Activated T-helper 1 cell treated with anti-CD3 and anti-CD28 coated beads, Interleukin-12 subunit alpha, Interleukin-12 subunit beta, Interleukin-2, Interleukin-4 antibody, amounts not matched to agents 30 ng/mL and 10 ng/mL and 1 ng/mL, durations not matched to agents 14 hours and 24 hours and 36 hours (primary cell): ENCODE data around the gene ARHGAP12. TPM values are rescaled to one million over a fixed set of nuclear protein-coding genes. Genes with fewer than 3 reads are reported as not detected.

Experiments used
- DNase-seq: peaks from one replicate; pipeline ENCODE4 v3.0.0; 2021; ENCODE audit warnings: low spot score
- H3K27ac Mint-ChIP-seq: one replicate; pipeline ENCODE4 v1.8.0; 2021; ENCODE audit warnings: mild to moderate bottlenecking, mixed read lengths
- H3K27me3 Mint-ChIP-seq: one replicate; pipeline ENCODE4 v1.8.0; 2022; ENCODE audit warnings: mild to moderate bottlenecking, moderate library complexity, mixed read lengths; ENCODE audit not compliant: insufficient read depth
- H3K36me3 Mint-ChIP-seq: one replicate; pipeline ENCODE4 v1.8.0; 2021; ENCODE audit warnings: low read depth, mixed read lengths
- H3K4me1 Mint-ChIP-seq: one replicate; pipeline ENCODE4 v1.8.0; 2021; ENCODE audit warnings: low read depth, mixed read lengths
- H3K4me3 Mint-ChIP-seq: one replicate; pipeline ENCODE4 v1.8.0; 2021; ENCODE audit warnings: mild to moderate bottlenecking, moderate library complexity, mixed read lengths
- H3K9me3 Mint-ChIP-seq: one replicate; pipeline ENCODE4 v1.8.0; 2021; ENCODE audit warnings: mixed read lengths
- intact Hi-C: fragments of 100-400 bp; cut with micrococcal nuclease; formaldehyde crosslinking; loops from one replicate; pipeline ENCODE4 v1.15.1; 2024
- total RNA-seq: library from RNA; stranded (reverse); gene quantifications from 2 replicates; pipeline ENCODE4 v1.2.3, GENCODE V29; 2022

ARHGAP12 gene
- total RNA-seq, 1 donor from 2014 or later: 3.5 TPM

DNA sequence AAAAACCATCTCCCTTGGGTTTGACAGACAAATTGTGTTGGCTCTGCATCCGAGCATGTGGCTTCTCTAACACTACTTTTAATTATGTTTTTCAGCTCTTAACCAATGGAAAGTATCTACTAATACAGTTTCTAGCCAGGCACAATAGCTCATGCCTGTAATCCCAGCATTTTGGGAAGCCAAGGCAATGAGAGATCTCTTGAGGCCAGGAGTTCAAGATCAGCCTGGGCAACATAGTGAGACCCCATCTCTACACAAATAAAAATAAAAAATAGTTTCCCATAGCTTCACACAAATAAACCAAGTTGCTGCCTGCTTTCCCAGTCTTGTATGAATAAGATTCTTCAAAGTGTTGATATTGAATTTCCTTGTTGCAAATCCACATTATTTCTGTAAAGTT, 13.8 kb upstream of the ARHGAP12 start:
- Mint-ChIP-seq H3K4me3 (no peak overlapping the region), H3K9me3 (no peaks in the 10 kb centered on the region), H3K4me1 (peaks cover 5% of the 10 kb centered on the region), H3K36me3 (no peaks in the 10 kb centered on the region), H3K27me3 (peaks cover 5% of the 10 kb centered on the region), H3K27ac (no peak overlapping the region)
- DNase-seq: no peak
- intact Hi-C loops: no loop called here

DNA sequence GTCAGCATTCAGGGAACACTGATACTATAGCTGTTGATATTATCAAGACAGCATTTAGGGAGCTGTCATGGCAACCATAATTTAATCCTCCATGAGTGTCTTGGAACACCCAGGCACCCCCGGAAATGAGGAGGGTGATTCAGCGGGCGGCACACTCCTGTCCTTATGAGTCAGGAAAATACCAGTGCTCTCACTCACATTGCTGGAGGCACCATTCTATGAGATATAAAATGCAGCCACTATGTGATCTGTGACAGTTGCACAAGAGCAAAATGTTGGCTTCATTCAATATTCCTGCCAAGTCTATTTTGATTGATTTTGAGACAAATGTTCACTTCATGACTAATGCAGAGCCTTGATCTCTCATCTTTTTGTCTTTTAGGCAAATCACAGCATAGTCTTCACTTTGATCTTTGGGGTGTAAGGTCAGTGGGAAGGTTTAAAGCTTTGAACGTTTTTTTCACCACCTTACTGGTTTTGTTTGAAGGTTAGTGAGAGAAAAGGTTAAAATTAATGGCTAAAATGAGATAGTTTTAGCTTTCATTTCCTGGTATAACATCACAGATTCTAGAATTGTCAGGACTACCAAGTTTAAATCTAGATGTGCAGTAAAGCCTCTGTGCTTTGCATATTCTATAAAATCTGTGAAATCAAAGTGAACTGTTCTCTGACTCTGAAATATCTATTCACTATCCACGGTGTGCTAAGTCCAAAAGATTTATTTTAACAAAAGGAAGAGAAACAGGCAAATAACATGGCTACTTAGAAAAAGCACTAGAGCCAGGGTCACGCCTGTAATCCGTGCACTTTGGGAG, 12.4 kb upstream of the ARHGAP12 start:
- no peaks in the 10 kb centered on the region for H3K9me3 Mint-ChIP-seq
- H3K4me1 Mint-ChIP-seq: peaks cover 5% of the 10 kb centered on the region
- no peak overlapping the region for H3K4me3 Mint-ChIP-seq
- intact Hi-C loops: loop anchor here (2.0 kb wide), 1 partner anchor 14 kb away; no protein-coding TSS in a partner anchor
- H3K36me3 Mint-ChIP-seq: no peaks in the 10 kb centered on the region
- H3K27ac Mint-ChIP-seq: no peak overlapping the region
- peaks cover 5% of the 10 kb centered on the region for H3K27me3 Mint-ChIP-seq
- no peak for DNase-seq

DNA sequence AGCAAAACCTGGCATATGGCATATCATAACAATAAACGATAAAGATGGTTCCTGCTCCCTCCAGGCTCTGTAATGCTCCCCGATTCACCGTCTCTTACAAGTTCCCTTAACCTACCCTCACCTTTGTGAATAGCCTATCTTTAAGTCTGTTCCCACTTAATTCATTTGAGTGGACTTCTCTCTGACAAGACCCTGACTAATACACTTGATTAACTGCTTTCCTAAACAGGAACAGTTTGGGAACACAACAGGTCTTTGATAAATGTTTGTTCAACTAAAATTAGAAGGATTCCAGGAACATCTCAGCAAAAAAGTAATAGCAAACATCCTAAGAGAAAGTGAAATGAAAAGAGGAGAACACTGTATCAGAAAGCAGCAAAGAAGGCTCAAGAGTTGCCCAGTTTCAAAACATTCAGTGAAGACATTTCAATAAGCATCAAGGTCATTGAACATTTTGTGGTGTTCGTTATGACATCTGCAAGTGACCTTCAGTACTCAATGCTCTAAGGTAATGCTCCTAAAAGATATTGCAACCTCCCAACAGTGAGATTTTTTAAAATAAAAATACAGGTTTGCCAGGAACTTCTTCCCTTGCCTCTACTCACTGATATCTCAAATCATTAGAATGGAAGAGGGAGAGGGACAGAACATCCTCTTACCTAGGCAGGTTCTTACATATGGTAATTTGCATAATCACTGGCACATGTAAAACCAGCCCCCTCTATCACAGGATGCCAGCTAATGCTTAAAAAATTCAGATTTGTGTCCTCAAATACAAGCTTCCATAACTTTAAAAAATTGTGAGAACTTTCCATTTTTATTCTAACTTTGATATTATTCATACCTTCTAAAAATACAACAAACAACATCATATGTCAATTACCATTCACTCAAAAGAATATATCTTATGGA, 11.4 kb upstream of the ARHGAP12 start:
- no peak overlapping the region for H3K27ac Mint-ChIP-seq

DNA sequence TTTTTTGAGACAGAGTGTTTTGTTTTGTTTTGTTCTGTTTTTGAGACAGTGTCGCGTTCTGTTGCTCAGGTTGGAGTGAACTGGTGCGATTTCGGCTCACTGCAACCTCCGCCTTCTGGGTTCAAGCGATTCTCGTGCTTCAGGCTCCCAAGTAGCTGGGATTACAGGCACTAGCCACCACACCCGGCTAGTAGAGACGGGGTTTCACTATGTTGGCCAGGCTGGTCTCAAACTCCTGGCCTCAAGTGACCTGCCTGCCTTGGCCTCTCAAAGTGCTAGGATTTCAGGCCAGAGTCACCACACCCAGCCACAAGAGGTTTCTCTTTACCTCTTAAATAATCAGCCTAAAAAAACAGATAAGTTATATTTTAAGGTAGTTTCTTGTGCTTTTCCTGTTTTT, 8.7 kb upstream of the ARHGAP12 start:
- Mint-ChIP-seq H3K9me3 (no peaks in the 10 kb centered on the region), H3K36me3 (no peaks in the 10 kb centered on the region), H3K4me1 (peaks cover 5% of the 10 kb centered on the region), H3K27ac (no peak overlapping the region), H3K4me3 (no peak overlapping the region), H3K27me3 (peaks cover 5% of the 10 kb centered on the region)
- intact Hi-C loops: no loop called here
- no peak for DNase-seq

More for the DNA sequence above, 11.4 kb upstream of the ARHGAP12 start:
- Mint-ChIP-seq H3K4me1 (peaks cover 5% of the 10 kb centered on the region), H3K9me3 (no peaks in the 10 kb centered on the region), H3K27me3 (peaks cover 5% of the 10 kb centered on the region), H3K4me3 (no peak overlapping the region), H3K36me3 (no peaks in the 10 kb centered on the region)
- intact Hi-C loops: loop anchor here (2.0 kb wide), 1 partner anchor 13 kb away; no protein-coding TSS in a partner anchor
- DNase-seq: no peak

DNA sequence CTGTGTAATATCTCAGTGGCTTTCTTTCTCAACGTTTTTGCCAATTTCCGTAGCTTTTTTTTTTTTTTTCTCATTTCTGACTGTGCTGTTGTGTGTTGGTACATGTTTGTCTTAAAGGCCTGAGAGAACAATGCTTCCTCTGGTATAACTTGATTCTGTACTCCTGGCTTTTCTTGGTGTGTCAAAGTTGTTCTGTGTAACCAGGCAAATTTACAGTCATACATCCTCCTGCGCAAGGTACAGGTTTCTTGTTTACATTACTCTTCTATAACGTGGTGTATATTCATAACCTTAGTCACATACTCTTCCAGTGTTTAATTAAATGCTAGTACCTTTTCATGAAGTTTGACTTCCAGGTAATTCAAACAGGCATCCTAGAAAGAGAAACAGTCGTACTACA, 8.3 kb upstream of the ARHGAP12 start:
- no peak for DNase-seq
- intact Hi-C loops: no loop called here
- Mint-ChIP-seq H3K27me3 (peaks cover 8% of the 10 kb centered on the region), H3K36me3 (no peaks in the 10 kb centered on the region), H3K4me3 (no peak overlapping the region), H3K4me1 (peaks cover 5% of the 10 kb centered on the region), H3K9me3 (no peaks in the 10 kb centered on the region), H3K27ac (no peak overlapping the region)

DNA sequence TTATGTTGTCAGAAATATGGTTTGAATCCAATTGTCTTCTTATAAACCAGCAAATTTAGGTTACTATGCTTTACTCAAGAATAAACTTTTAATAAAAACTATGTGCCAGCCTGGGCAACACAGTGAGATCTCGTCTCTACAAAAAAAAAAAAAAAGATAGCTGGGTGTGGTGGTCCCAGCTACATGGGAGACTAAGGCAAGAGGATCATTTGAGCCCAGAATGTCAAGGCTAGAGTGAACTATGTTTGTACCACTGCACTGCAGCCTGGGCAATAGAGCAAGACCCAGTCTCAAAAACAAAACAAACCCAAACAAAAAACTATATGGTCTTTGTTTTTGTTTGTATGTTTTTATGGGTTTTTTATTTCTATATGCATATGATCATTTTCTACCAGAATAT, 7.5 kb upstream of the ARHGAP12 start:
- intact Hi-C loops: no loop called here
- H3K27ac Mint-ChIP-seq: no peak overlapping the region
- DNase-seq: no peak
- peaks cover 9% of the 10 kb centered on the region for H3K27me3 Mint-ChIP-seq
- H3K36me3 Mint-ChIP-seq: no peaks in the 10 kb centered on the region
- no peaks in the 10 kb centered on the region for H3K9me3 Mint-ChIP-seq
- peaks cover 5% of the 10 kb centered on the region for H3K4me1 Mint-ChIP-seq
- no peak overlapping the region for H3K4me3 Mint-ChIP-seq

DNA sequence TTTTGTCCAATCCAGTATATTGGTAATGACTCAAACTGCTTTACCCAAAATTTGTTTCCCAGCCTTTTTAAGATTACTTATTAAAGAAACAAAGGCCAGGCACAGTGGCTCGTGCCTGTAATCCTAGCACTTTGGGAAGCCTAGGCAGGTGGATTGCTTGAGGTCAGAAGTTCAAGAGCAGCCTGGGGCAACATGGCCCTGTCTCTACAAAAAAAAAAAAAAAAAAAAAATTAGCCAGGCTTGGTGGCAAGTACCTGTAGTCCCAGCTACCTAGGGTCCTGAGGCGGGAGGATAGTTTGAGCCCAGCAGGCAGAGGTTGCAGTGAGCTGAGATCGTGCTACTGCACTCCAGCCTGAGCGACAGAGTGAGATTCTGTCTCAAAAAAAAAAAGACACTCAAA, 7.0 kb upstream of the ARHGAP12 start:
- H3K4me3 Mint-ChIP-seq: no peak overlapping the region
- H3K27ac Mint-ChIP-seq: no peak overlapping the region
- no peaks in the 10 kb centered on the region for H3K9me3 Mint-ChIP-seq
- peaks cover 10% of the 10 kb centered on the region for H3K27me3 Mint-ChIP-seq
- H3K36me3 Mint-ChIP-seq: no peaks in the 10 kb centered on the region
- intact Hi-C loops: no loop called here
- H3K4me1 Mint-ChIP-seq: peaks cover 10% of the 10 kb centered on the region
- DNase-seq: no peak

DNA sequence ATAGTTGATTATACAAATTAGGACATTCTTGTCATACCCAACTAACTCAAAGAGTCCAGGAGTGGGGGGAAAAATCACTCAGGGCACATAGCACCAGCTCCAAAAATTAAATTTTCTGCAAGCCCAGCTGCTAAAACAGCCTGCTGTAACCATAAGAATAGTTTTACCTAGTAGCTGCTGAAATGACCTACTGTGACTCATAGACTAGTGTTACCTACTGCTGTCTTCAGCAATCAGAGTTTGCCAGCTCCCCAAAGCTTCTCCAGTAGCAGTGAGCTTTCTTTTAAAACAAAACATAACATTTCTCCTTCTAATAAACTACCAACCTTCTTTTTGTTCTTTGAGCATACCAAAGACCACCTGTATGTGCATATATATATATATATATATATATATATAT, 4.2 kb upstream of the ARHGAP12 start:
- Mint-ChIP-seq H3K4me3 (no peak overlapping the region), H3K4me1 (peaks cover 19% of the 10 kb centered on the region)
- intact Hi-C loops: no loop called here

DNA sequence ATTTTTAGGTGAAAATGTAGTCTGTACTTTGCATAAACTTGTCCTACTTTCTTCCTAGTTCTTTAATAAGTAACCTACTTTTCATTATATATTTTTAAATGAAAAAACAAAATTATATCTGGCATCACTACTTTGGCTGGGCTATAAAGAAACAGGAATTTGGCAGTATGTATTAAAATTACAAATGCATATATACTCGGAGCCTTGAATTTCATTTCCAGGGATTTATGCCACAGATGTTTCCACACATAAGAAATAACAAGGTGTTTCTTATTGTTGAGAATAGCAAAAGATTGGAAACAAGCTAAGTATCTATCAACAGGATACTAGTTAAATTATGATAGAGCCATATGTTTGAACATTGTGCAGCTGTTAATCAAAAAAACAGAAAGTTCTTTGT, 2.2 kb upstream of the ARHGAP12 start:
- intact Hi-C loops: loop anchor here (2.0 kb wide), 1 partner anchor 124 kb away; no protein-coding TSS in a partner anchor

More for the DNA sequence above, 4.2 kb upstream of the ARHGAP12 start:
- Mint-ChIP-seq H3K36me3 (no peaks in the 10 kb centered on the region), H3K9me3 (no peaks in the 10 kb centered on the region), H3K27ac (no peak overlapping the region), H3K27me3 (peaks cover 10% of the 10 kb centered on the region)
- DNase-seq: no peak

DNA sequence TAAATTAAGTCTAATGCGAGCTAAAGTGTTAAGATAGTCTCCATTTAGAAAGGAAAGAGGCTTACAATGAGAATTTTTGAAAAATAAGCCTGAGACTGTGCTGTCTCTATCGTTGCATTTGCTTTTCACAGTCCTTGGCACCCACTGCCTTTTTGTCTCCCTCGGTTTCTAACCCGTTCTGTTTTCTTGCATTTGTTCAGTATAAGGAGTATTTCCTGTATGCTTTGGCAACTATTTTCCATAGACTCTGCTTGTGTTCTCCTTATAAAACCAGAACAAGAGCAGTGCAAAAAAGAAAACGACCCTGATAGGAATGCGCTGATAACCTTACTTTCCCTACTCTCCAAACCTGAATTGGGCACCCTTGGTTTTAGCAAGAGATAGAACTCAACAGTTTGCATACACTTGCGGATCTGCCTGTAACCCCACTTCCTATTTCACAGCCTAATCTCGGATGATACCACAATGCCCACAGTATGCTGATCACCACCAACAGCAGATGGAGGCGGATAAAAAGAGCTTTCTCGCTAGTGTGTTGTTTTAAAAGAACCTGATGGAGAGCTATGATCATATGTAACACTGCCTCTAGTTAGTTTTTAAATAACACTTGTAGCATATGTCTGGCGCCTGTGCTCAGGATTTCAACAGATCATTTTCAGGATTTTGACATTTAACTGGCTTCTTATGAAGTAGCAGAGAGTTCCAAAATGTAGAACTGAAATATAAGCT, 1.6 kb upstream of the ARHGAP12 start:
- H3K4me1 Mint-ChIP-seq: peaks cover 42% of the 10 kb centered on the region
- H3K36me3 Mint-ChIP-seq: no peaks in the 10 kb centered on the region
- intact Hi-C loops: loop anchor here (2.0 kb wide), 1 partner anchor 125 kb away; no protein-coding TSS in a partner anchor
- peaks cover 14% of the 10 kb centered on the region for H3K27me3 Mint-ChIP-seq
- H3K27ac Mint-ChIP-seq: peak overlapping the region; percentile 56
- peak; percentile 26 for DNase-seq
- peak overlapping the region; percentile 82 for H3K4me3 Mint-ChIP-seq
- H3K9me3 Mint-ChIP-seq: no peaks in the 10 kb centered on the region

More for the DNA sequence above, 2.2 kb upstream of the ARHGAP12 start:
- no peaks in the 10 kb centered on the region for H3K9me3 Mint-ChIP-seq
- peaks cover 14% of the 10 kb centered on the region for H3K27me3 Mint-ChIP-seq
- H3K4me3 Mint-ChIP-seq: no peak overlapping the region
- H3K4me1 Mint-ChIP-seq: peaks cover 38% of the 10 kb centered on the region
- no peak overlapping the region for H3K27ac Mint-ChIP-seq
- DNase-seq: no peak
- H3K36me3 Mint-ChIP-seq: no peaks in the 10 kb centered on the region

DNA sequence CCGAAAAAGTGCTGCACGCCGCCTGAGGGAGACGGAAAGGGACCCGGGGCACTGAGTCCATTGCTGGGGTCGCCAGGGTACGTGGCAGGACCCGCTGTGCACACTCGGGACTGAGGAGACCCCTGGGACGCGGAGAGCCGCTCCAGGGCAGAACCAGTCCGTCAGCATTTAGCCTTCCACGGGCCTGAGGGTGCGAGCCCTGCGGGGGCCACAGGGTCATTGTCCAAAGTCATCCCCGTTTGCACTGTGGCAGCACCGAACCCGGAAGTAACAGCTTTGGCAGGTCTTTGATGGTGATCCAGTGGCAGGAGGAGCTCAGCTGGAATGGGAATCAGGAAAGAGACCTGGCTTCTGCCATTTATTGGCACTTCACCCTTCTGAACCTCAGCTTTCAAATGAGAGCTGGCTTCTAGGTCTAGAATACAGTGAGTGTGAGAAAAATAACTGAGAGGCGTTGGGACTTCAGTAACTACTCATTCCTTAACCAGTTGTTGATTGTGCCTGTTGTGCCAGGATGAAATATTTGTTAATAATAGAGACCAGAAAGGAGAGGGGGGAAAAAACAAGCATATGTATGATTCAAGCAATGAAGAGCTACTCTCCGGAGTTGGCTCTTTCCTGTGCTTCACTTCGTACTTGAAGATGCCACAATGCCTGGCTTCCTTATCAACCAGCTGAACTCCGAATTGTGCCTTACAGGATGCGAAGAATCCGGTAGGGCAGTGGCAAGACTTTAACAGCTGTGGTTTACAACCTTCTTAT, 811 bp upstream of the ARHGAP12 start:
- Mint-ChIP-seq H3K4me1 (peaks cover 50% of the 10 kb centered on the region), H3K36me3 (no peaks in the 10 kb centered on the region), H3K4me3 (peak overlapping the region; percentile 82), H3K9me3 (no peaks in the 10 kb centered on the region), H3K27me3 (peaks cover 13% of the 10 kb centered on the region), H3K27ac (peak overlapping the region; percentile 58)
- DNase-seq: no peak
- intact Hi-C loops: loop anchor here (1.0 to 10.0 kb wide), 10 partner anchors 8 to 1227 kb away; partner anchors contain the start of genes CCDC7 and EPC1
